DOHH2 (cell line): ENCODE measurements around the gene TBC1D26.
"Not testable (repeated sequence)": the region's sequence is repeated elsewhere in the genome, so short reads cannot be mapped to it uniquely, and the experiment has no call there.

Experiments
- EZH2phosphoT487 ChIP-seq: fragments of 200-600 bp; sonication (generic); IDR thresholded peaks from 2 replicates; pipeline ENCODE4 v1.6.1; 2017; ENCODE audit warnings: borderline replicate concordance, mild to moderate bottlenecking, antibody characterized with exemption, low read length, moderate library complexity, mixed read lengths
- TF ChIP-seq, protein P1 (sequence below): fragments of 200-600 bp; sonication (generic); IDR thresholded peaks from one replicate; pipeline ENCODE4 v1.5.1; 2014; ENCODE audit warnings: antibody characterized with exemption, mild to moderate bottlenecking, low read depth, low read length; ENCODE audit not compliant: poor library complexity, severe bottlenecking

DNA sequence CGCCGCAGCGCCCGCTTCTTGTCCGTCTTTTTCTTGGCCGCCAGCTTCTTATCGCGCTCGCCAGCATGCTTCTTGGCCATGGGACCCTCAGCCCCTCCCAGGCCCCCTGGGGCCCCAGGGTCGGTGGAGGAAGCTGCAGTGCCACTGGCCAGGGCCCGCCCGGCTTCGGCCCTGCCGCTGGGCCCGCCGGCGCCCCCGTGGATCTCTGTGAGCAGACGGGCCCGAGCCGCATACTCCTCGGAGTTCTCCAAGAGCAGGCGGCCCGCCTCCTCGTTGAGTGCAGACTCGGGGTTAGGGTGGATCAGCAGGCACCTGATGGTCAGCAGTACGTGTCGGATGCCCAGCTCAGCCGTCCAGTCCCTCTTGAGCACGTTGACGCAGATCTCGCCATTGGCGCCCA lies 27.8 kb upstream of the TBC1D26 start:
- TF ChIP-seq, protein P1, sequence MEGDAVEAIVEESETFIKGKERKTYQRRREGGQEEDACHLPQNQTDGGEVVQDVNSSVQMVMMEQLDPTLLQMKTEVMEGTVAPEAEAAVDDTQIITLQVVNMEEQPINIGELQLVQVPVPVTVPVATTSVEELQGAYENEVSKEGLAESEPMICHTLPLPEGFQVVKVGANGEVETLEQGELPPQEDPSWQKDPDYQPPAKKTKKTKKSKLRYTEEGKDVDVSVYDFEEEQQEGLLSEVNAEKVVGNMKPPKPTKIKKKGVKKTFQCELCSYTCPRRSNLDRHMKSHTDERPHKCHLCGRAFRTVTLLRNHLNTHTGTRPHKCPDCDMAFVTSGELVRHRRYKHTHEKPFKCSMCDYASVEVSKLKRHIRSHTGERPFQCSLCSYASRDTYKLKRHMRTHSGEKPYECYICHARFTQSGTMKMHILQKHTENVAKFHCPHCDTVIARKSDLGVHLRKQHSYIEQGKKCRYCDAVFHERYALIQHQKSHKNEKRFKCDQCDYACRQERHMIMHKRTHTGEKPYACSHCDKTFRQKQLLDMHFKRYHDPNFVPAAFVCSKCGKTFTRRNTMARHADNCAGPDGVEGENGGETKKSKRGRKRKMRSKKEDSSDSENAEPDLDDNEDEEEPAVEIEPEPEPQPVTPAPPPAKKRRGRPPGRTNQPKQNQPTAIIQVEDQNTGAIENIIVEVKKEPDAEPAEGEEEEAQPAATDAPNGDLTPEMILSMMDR = not testable (repeated sequence)
- not testable (repeated sequence) for TF ChIP-seq EZH2phosphoT487
